Left lobe of liver (tissue), 2 donors: ENCODE results near the gene RAI14. TPM values are rescaled to one million over a fixed set of nuclear protein-coding genes. Genes with fewer than 3 reads are reported as not detected.
"Not testable (repeated sequence)": the region's sequence is repeated elsewhere in the genome, so short reads cannot be mapped to it uniquely, and the experiment has no call there.

Source experiments
- ATAC-seq: fragments of 200-7000 bp; cut with Tn5 transposase; one replicate; pipeline ENCODE4 v1.9.1; 2020; ENCODE audit warnings: mild to moderate bottlenecking, moderate library complexity
- DNase-seq: peaks from one replicate; pipeline ENCODE4 v3.0.0-alpha.2; 2020; ENCODE audit warnings: low spot score
- total RNA-seq: library from RNA; stranded (reverse); gene quantifications from one replicate; pipeline ENCODE4 v1.2.1, GENCODE V29; 2021
- donor health status: DM: no; HTN: no; CAD: no; lungs with moderate emphysema.
- donor health status: DM: no; HTN: yes; CAD: no.

RAI14 gene
- total RNA-seq, 1 donor from 2014 or later, result 24.9 TPM

GRCh38 chr5:34722183-34722582 lies 66.1 kb downstream of the RAI14 start:
- no peak for DNase-seq
- peak; percentile 58 for ATAC-seq

GRCh38 chr5:34724741-34725140 lies 68.6 kb downstream of the RAI14 start:
- ATAC-seq (no peak), DNase-seq (no peak)

- ATAC-seq, DNase-seq: not testable (repeated sequence)
Measured at GRCh38 chr5:34727166-34727749, 71.1 kb downstream of the RAI14 start.

- ATAC-seq, result peak; percentile 37
- DNase-seq, result peak; percentile 53
Measured at GRCh38 chr5:34728236-34728635, 72.1 kb downstream of the RAI14 start.

GRCh38 chr5:34731435-34732232 lies 75.5 kb downstream of the RAI14 start:
- peak; percentile 80 for ATAC-seq
- peak; percentile 68 for DNase-seq

- no peak for ATAC-seq
- DNase-seq, result no peak
Measured at GRCh38 chr5:34734326-34734725, 78.2 kb downstream of the RAI14 start.

- no peak for ATAC-seq
- DNase-seq, result no peak
Measured at GRCh38 chr5:34735491-34736426, 79.6 kb downstream of the RAI14 start.

GRCh38 chr5:34736445-34737115 lies 80.5 kb downstream of the RAI14 start:
- ATAC-seq, result peak; percentile 52

GRCh38 chr5:34737731-34738130 lies 81.6 kb downstream of the RAI14 start:
- DNase-seq, result no peak
- no peak for ATAC-seq

More at GRCh38 chr5:34736445-34737115, 80.5 kb downstream of the RAI14 start:
- no peak for DNase-seq

GRCh38 chr5:34738381-34738780 lies 82.3 kb downstream of the RAI14 start:
- DNase-seq (peak; percentile 60), ATAC-seq (peak; percentile 86)

- peak; percentile 30 for ATAC-seq
Measured at GRCh38 chr5:34740389-34740806, 84.3 kb downstream of the RAI14 start.

GRCh38 chr5:34742061-34742460 lies 85.9 kb downstream of the RAI14 start:
- ATAC-seq (no peak), DNase-seq (no peak)

More at GRCh38 chr5:34740389-34740806, 84.3 kb downstream of the RAI14 start:
- no peak for DNase-seq

GRCh38 chr5:34743878-34744277 lies 87.8 kb downstream of the RAI14 start:
- no peak for ATAC-seq
- DNase-seq, result no peak

- ATAC-seq, result no peak
- DNase-seq, result no peak
Measured at GRCh38 chr5:34748431-34748830, 92.3 kb downstream of the RAI14 start.

- no peak for DNase-seq
- peak; percentile 27 for ATAC-seq
Measured at GRCh38 chr5:34749431-34749873, 93.3 kb downstream of the RAI14 start.

GRCh38 chr5:34750206-34750605 lies 94.1 kb downstream of the RAI14 start:
- ATAC-seq (no peak), DNase-seq (no peak)

GRCh38 chr5:34751807-34752736 lies 95.9 kb downstream of the RAI14 start:
- no peak for DNase-seq
- peak; percentile 62 for ATAC-seq

- ATAC-seq, DNase-seq: not testable (repeated sequence)
Measured at GRCh38 chr5:34753236-34753635, 97.1 kb downstream of the RAI14 start.

- no peak for DNase-seq
- ATAC-seq, result no peak
Measured at GRCh38 chr5:34755926-34756325, 99.8 kb downstream of the RAI14 start.
